Renal cortical epithelial cell (primary cell): ENCODE data around the gene ADAMTS5. TPM values are rescaled to one million over a fixed set of nuclear protein-coding genes. Genes with fewer than 3 reads are reported as not detected.

Experiments used
- DNase-seq: peaks from one replicate; pipeline ENCODE4 v3.0.0-alpha.2; 2011; ENCODE audit warnings: low read depth
- total RNA-seq: library from RNA; depleted of rRNA; stranded (reverse); fragments of >200 nt; gene quantifications from 2 replicates; pipeline ENCODE4 v1.2.3, GENCODE V29; 2014

Gene ADAMTS5
- total RNA-seq, 1 donor from 2014 or later = 63.1 TPM

GRCh38 chr21:26948194-26948593, 18.7 kb downstream of the ADAMTS5 start:
- no peak for DNase-seq

GRCh38 chr21:26946744-26947446, 20.0 kb downstream of the ADAMTS5 start:
- no peak for DNase-seq

GRCh38 chr21:26945916-26946675, 20.8 kb downstream of the ADAMTS5 start:
- DNase-seq = no peak

- no peak for DNase-seq
Observed at GRCh38 chr21:26943921-26944320, 23.0 kb downstream of the ADAMTS5 start.

DNA sequence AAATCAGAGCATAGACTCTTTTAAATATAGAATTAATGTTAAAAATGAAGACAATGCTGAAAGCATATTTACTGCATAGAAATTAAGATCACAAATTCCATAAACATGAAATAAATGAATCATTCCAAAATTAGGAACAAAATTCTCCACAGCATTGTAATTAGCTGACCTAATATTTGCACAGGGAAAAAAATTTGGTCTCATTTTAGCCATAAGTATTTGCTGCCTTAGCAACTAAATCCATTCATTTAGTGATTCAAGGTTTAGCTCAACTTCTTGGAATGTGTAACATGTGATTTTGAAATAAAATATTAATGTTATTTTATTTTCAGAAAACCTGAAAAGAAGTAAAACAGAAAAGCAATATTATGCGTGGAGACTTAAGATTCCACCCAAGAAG, 25.5 kb downstream of the ADAMTS5 start:
- DNase-seq = no peak

- DNase-seq = peak; percentile 29
Observed at GRCh38 chr21:26939601-26940111, 27.2 kb downstream of the ADAMTS5 start.

GRCh38 chr21:26936641-26937040, 30.2 kb downstream of the ADAMTS5 start:
- no peak for DNase-seq

- DNase-seq = peak; percentile 42
Observed at GRCh38 chr21:26935977-26936376, 30.9 kb downstream of the ADAMTS5 start.

DNA sequence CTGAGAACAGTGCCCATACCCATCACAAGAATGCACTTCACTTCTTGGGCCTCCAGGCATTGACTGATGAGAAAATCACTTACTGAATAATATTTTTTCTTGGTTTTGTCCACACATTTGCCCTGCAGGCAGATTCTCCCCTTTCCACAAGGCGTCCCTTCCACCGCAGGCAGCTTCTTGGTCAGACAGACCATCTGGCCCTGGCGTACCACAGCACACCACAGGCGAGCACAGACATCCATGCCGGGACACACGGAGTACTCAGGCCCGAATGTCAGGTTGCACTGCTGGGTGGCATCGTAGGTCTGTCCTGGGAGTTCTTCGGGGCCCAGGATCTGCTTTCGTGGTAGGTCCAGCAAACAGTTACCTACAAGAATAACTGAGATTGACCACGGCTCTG, 32.5 kb downstream of the ADAMTS5 start:
- DNase-seq = no peak

- no peak for DNase-seq
Observed at GRCh38 chr21:26933448-26933847, 33.4 kb downstream of the ADAMTS5 start.

GRCh38 chr21:26925636-26926035, 41.3 kb downstream of the ADAMTS5 start:
- DNase-seq = no peak

DNA sequence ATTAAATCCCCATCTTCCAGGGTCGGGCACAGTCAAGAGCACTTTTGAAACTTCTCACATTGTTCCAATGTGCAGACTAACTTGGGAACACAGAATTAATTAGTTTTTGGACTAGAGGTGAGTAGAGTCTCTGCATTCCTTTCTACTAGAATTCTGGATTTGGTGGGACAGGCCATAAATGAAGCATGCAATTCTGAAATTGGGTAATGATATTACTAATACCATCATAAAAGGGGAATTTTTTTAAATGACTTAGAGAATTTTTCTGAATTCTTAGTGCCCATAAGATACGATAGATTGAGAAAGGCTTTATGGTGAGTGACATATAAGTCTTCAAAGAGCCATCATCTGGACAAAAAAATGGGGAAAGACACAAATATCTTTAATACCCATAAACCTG, 41.8 kb downstream of the ADAMTS5 start:
- no peak for DNase-seq

DNA sequence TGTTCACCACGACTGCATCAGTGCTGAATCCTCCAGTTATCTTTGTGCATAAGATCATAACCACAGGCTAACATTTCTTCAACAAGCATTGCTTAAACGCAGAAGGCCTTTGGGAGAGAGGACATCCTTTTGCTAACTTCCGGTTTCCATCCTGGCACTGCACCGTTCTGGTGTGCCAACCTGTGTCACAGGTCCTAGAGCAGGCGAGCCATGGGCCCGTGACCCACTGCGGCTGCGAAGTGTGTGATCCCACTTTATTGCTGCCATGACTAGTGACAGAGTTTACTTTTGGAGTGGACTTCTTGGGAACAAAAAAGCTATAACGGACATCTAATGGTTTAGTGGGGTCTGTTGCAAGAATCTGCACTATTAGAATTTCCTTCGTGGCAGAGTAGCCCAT, 42.9 kb downstream of the ADAMTS5 start:
- DNase-seq = no peak

- DNase-seq = peak; percentile 3
Observed at GRCh38 chr21:26920055-26920454, 46.8 kb downstream of the ADAMTS5 start.

DNA sequence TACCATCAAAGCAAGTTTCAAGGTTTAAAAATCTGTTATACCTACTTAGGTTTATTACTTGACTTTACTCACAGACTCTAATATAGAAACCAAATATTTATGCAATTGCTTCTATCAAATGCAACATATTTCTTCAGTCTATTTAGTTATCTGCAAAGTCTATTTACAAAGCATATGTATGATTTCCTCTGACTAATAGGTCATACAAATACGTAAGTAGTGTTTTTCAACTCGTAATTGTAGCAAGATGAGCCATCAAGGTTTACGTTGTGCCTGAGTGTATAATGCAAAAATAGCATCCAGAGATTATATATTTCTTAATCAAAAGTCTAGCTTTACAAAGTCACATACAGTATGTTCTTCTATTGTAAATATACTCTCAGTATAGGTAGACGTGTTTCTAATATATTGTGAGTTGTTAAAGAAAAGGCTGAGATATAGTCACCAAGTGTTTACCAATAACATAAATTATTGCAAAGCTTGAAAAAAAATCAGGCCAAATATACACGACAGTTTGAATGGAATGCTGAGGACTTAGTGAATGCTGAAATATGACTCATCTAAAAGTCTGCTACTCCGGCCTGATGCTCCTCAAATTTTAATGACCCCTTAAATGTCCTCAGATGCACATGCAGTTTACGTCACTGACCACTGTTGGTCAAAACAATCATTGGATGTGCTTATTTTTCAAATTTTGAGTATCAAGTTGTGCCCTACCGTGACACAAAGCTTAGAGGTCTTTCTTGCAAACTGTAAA, 48.4 kb downstream of the ADAMTS5 start:
- no peak for DNase-seq

- DNase-seq = no peak
Observed at GRCh38 chr21:26916799-26917198, 50.1 kb downstream of the ADAMTS5 start.

- no peak for DNase-seq
Observed at GRCh38 chr21:26914557-26914956, 52.3 kb downstream of the ADAMTS5 start.

GRCh38 chr21:26912466-26912865, 54.4 kb downstream of the ADAMTS5 start:
- no peak for DNase-seq

DNA sequence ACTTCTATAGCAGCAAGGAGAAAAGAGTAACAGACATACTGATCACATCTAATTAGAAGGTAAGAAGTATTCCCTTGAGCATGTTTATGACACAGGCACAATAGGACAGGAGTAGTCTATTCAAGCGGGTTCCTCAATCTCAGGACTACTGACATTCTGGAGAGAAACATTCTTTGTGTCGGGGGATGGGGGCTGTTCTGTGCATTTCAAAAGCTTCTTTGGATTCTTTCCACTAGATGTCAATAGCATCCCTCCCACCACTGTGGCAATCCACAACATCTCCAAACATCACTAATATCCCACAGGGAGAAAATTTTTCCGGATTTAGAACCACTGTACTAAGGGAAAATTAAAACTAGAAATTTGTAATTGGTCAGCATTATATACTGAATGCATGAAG, 56.9 kb downstream of the ADAMTS5 start:
- DNase-seq = peak; percentile 50

DNA sequence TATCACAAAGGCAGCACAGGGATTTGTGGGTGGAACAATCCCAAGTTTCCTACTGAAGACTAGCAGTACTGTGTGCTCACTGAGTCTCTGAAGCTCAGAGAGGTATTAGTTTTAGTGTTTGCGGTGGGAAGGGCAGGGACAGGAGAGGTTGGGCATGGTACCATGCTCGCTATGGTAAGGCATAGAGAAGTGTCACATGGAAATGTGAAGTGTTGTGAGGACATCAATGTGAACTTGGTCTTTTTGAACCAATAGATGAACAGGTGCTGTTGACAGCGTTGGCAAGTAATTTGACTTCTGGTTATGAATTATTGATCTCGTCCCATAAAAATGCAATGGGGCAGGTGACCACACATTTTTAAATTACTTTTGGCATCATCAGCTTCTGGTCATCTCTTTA, 65.9 kb downstream of the ADAMTS5 start:
- no peak for DNase-seq

GRCh38 chr21:26892151-26892550, 74.7 kb downstream of the ADAMTS5 start:
- DNase-seq = no peak

- no peak for DNase-seq
Observed at GRCh38 chr21:26888931-26889330, 78.0 kb downstream of the ADAMTS5 start.
